BJ (cell line): ENCODE measurements around the gene DUXA. TPM values are rescaled to one million over a fixed set of nuclear protein-coding genes. Genes with fewer than 3 reads are reported as not detected.
"Not testable (repeated sequence)": the region's sequence is repeated elsewhere in the genome, so short reads cannot be mapped to it uniquely, and the experiment has no call there.

ENCODE experiments used
- CTCF ChIA-PET: fragments of 350-600 bp; formaldehyde crosslinking; extraction: SDS; loops from one replicate; lab custom pipeline; 2021; ENCODE audit warnings: antibody characterized with exemption, inconsistent platforms; lab: Yijun Ruan, JAX
- POLR2A ChIA-PET: fragments of 300-600 bp; sonication (Branson Sonifier 250); formaldehyde crosslinking; extraction: SDS; loops from one replicate; lab custom pipeline; 2021; ENCODE audit warnings: antibody characterized with exemption; lab: Charles Lee
- DNase-seq: peaks from one replicate; pipeline ENCODE4 v3.0.0-alpha.2; 2011; ENCODE audit warnings: low read depth
- H3K27me3 ChIP-seq: 2 replicates; pipeline ENCODE4 v1.6.0; 2011; ENCODE audit warnings: low read length; ENCODE audit not compliant: control insufficient read depth, insufficient read depth
- H3K36me3 ChIP-seq: 2 replicates; pipeline ENCODE4 v1.5.1; 2011; ENCODE audit warnings: low read length; ENCODE audit not compliant: control insufficient read depth, insufficient read depth
- H3K4me3 ChIP-seq: 2 replicates; pipeline ENCODE4 v1.5.1; 2011; ENCODE audit warnings: low read depth, mild to moderate bottlenecking, control low read depth, low read length
- CTCF ChIP-seq: IDR thresholded peaks from 2 replicates; pipeline ENCODE4 v1.5.1; 2011; ENCODE audit warnings: low read depth, mild to moderate bottlenecking, control low read depth, inconsistent platforms, low read length, moderate library complexity; ENCODE audit not compliant: insufficient read depth
- polyA minus RNA-seq: library from RNA; depleted of rRNA, polyadenylated mRNA; stranded (reverse); fragments of >200 nt; gene quantifications from 2 replicates; pipeline ENCODE4 v1.2.3, GENCODE V29; 2011; rRNA and poly(A)+ RNA removed
- polyA plus RNA-seq: library from polyadenylated mRNA; depleted of rRNA; stranded (reverse); fragments of >200 nt; gene quantifications from 2 replicates; pipeline ENCODE4 v1.2.3, GENCODE V29; 2011; rRNA removed

DUXA gene
- polyA plus RNA-seq (not detected in 2 replicates), polyA minus RNA-seq (not detected in 2 replicates)

DNA sequence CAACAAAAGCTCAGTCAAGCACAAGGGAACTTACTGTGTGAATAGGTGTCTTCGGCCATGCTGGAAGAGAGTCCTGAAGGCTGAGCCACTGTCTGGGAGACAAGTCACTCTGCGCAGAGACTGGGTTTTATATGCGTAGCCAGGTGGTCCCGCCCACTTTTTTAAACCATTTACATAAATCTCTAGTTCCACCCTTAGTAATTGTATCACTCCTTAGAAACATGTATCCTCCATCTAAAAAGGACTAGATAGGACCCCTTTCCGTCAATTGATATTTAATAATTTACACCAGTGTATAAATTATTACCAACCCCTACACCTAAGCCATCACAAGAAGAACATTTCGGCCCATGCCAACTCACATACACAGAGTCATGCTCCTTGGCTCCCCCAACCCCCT, at the start of gene DUXA:
DUXA (minus strand) TSS at position 101 of the 400 bp plus-strand sequence; CDS start at position 59, 42 bp downstream.
- ChIA-PET CTCF (no interaction called here), POLR2A (no interaction called here)
- Histone ChIP-seq H3K36me3 (no peaks in the 10 kb centered on the region), H3K4me3 (no peak within 1 kb of the TSS), H3K27me3 (no peaks in the 10 kb centered on the region)
- TF ChIP-seq CTCF, result no peak
- DNase-seq, result no peak

GRCh38 chr19:57212109-57212508, 44.8 kb upstream of the DUXA start:
- DNase-seq, result no peak
- TF ChIP-seq CTCF, result no peak
- Histone ChIP-seq H3K36me3 (peaks cover 25% of the 10 kb centered on the region), H3K27me3 (no peaks in the 10 kb centered on the region), H3K4me3 (no peak overlapping the region)
- CTCF ChIA-PET, result no interaction called here
- POLR2A ChIA-PET, result no interaction called here

GRCh38 chr19:57210381-57210780, 43.1 kb upstream of the DUXA start:
- H3K4me3 ChIP-seq, result no peak overlapping the region
- H3K27me3 ChIP-seq, result no peaks in the 10 kb centered on the region
- no peak for DNase-seq
- ChIA-PET CTCF (no interaction called here), POLR2A (no interaction called here)
- TF ChIP-seq CTCF, result no peak
- H3K36me3 ChIP-seq, result peaks cover 30% of the 10 kb centered on the region

- H3K27me3 ChIP-seq, result no peaks in the 10 kb centered on the region
- H3K36me3 ChIP-seq, result peaks cover 21% of the 10 kb centered on the region
- POLR2A ChIA-PET, result no interaction called here
- H3K4me3 ChIP-seq, result no peak overlapping the region
- TF ChIP-seq CTCF, result no peak
- CTCF ChIA-PET, result no interaction called here
- DNase-seq, result no peak
Measured at GRCh38 chr19:57202160-57202559, 34.9 kb upstream of the DUXA start.

DNA sequence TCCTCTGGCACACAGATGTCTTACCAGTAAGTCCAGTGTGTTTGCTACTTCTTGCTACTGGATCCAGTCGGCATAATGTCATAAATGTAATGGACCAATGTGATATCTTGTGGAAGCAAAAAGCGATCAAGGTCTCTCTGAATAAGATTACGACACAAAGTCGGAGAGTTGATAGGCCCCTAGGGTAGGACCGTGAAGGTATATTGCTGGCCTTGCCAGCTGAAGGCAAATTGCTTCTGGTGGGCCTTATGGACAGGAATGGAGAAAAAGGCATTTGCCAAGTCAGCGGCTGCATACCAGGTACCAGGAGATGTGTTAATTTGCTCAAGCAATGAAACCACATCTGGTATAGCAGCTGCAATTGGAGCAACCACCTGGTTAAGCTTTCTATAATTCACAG, 30.6 kb upstream of the DUXA start:
- CTCF ChIA-PET, result interaction anchor here (0.8 kb wide), 1 partner anchor 23 kb away, joined by 3 read pairs; no protein-coding TSS in a partner anchor
- peaks cover 30% of the 10 kb centered on the region for H3K36me3 ChIP-seq
- H3K27me3 ChIP-seq, H3K4me3 ChIP-seq, POLR2A ChIA-PET, DNase-seq: not testable (repeated sequence)

GRCh38 chr19:57192993-57193392, 25.7 kb upstream of the DUXA start:
- H3K27me3 ChIP-seq, result no peaks in the 10 kb centered on the region
- DNase-seq, result no peak
- peak overlapping the region; percentile 80 for H3K4me3 ChIP-seq
- ChIA-PET CTCF (no interaction called here), POLR2A (no interaction called here)
- no peak for TF ChIP-seq CTCF
- H3K36me3 ChIP-seq, result peaks cover 23% of the 10 kb centered on the region
